GM12873 (cell line): Measurements from ENCODE around the gene SHE.

Experiments used
- CTCF ChIP-seq: IDR thresholded peaks from 2 replicates; pipeline ENCODE4 v1.5.1; 2012; ENCODE audit warnings: low read depth, mild to moderate bottlenecking, moderate library complexity, low read length, control low read depth; ENCODE audit not compliant: insufficient read depth; ENCODE audit errors: missing control alignments

The SHE gene

GRCh38 chr1:154453574-154454352, 48.4 kb downstream of the SHE start:
- TF ChIP-seq CTCF: no peak

GRCh38 chr1:154453161-154453560, 49.1 kb downstream of the SHE start:
- TF ChIP-seq CTCF: no peak

- no peak for TF ChIP-seq CTCF
Measured at GRCh38 chr1:154448331-154448811, 53.8 kb downstream of the SHE start.

- no peak for TF ChIP-seq CTCF
Measured at GRCh38 chr1:154446789-154447188, 55.4 kb downstream of the SHE start.

GRCh38 chr1:154446292-154446691, 55.9 kb downstream of the SHE start:
- no peak for TF ChIP-seq CTCF

GRCh38 chr1:154445040-154445472, 57.2 kb downstream of the SHE start:
- no peak for TF ChIP-seq CTCF

- no peak for TF ChIP-seq CTCF
Measured at GRCh38 chr1:154443274-154444013, 58.8 kb downstream of the SHE start.
